Parathyroid adenoma (tissue), 2 donors: ENCODE measurements around the gene RBM14.
"Not testable (repeated sequence)": the region's sequence is repeated elsewhere in the genome, so short reads cannot be mapped to it uniquely, and the experiment has no call there.

Source experiments
- H2AFZ ChIP-seq: fragments of 300-600 bp; sonication (generic); one replicate; pipeline ENCODE4 v1.7.0; 2017; ENCODE audit warnings: antibody characterized with exemption, mild to moderate bottlenecking
- H3K27ac ChIP-seq: fragments of 300-600 bp; sonication (generic); one replicate; pipeline ENCODE4 v1.7.0; 2017
- H3K27me3 ChIP-seq: fragments of 300-600 bp; sonication (generic); one replicate; pipeline ENCODE4 v1.7.0; 2017; ENCODE audit warnings: low read length; ENCODE audit not compliant: control insufficient read depth, insufficient read depth
- H3K36me3 ChIP-seq: fragments of 300-600 bp; sonication (generic); one replicate; pipeline ENCODE4 v1.7.0; 2017; ENCODE audit warnings: low read length; ENCODE audit not compliant: control insufficient read depth, insufficient read depth
- H3K4me1 ChIP-seq: fragments of 300-600 bp; sonication (generic); one replicate; pipeline ENCODE4 v1.7.0; 2017; ENCODE audit warnings: control low read depth
- H3K4me2 ChIP-seq: fragments of 300-600 bp; sonication (generic); one replicate; pipeline ENCODE4 v1.7.0; 2017; ENCODE audit warnings: low read length
- H3K4me3 ChIP-seq: fragments of 300-600 bp; sonication (generic); one replicate; pipeline ENCODE4 v1.7.0; 2017; ENCODE audit warnings: low read depth, low read length
- H3K79me2 ChIP-seq: fragments of 300-600 bp; sonication (generic); one replicate; pipeline ENCODE4 v1.7.0; 2017; ENCODE audit warnings: control low read depth
- H3K9ac ChIP-seq: fragments of 300-600 bp; sonication (generic); one replicate; pipeline ENCODE4 v1.7.0; 2017; ENCODE audit warnings: mild to moderate bottlenecking
- H3K9me3 ChIP-seq: fragments of 300-600 bp; sonication (generic); one replicate; pipeline ENCODE4 v1.7.0; 2017; ENCODE audit warnings: low read length; ENCODE audit not compliant: control insufficient read depth
- TF ChIP-seq, protein P1 (sequence below): fragments of 300-600 bp; sonication (generic); IDR thresholded peaks from one replicate; pipeline ENCODE4 v1.7.0; 2017; ENCODE audit warnings: antibody characterized with exemption, mild to moderate bottlenecking
- donor health status: primary hyperparathyroidism.

Gene RBM14

DNA sequence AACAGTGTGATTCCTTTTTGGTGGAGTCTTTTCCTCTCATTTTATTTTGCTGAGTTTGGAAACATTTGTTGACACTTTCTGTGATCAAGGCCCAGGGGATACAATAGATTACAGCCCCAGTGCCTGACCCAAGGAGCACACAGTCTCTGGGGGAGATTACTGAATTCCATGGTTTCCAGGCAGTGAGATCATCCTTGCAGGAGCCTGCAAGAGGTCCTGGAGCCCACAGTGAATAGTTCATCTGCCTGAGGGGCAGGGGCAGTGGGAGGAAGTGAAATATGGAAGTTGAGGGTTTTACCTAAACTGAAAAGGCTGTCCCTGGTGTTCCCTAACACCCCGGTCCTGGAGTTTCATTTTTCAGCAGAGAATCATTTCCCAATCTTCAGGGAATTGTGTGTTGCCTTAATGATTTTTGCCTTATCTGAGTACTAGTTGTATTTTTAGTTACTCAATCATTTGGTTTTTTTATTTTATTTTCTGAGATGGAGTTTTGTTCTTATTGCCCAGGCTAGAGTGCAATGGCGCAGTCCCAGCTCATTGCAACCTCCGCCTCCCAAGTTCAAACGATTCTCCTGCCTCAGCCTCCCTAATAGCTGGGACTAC, 15.7 kb upstream of the RBM14 start:
- H3K9me3 ChIP-seq, result no peaks in the 10 kb centered on the region
- TF ChIP-seq, protein P1, sequence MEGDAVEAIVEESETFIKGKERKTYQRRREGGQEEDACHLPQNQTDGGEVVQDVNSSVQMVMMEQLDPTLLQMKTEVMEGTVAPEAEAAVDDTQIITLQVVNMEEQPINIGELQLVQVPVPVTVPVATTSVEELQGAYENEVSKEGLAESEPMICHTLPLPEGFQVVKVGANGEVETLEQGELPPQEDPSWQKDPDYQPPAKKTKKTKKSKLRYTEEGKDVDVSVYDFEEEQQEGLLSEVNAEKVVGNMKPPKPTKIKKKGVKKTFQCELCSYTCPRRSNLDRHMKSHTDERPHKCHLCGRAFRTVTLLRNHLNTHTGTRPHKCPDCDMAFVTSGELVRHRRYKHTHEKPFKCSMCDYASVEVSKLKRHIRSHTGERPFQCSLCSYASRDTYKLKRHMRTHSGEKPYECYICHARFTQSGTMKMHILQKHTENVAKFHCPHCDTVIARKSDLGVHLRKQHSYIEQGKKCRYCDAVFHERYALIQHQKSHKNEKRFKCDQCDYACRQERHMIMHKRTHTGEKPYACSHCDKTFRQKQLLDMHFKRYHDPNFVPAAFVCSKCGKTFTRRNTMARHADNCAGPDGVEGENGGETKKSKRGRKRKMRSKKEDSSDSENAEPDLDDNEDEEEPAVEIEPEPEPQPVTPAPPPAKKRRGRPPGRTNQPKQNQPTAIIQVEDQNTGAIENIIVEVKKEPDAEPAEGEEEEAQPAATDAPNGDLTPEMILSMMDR, result no peak
- no peak overlapping the region for H3K27ac ChIP-seq
- no peak overlapping the region for H3K4me3 ChIP-seq
- H3K4me2 ChIP-seq, result no peak overlapping the region
- no peaks in the 10 kb centered on the region for H3K79me2 ChIP-seq
- no peaks in the 10 kb centered on the region for H3K4me1 ChIP-seq
- H3K9ac ChIP-seq, result no peak overlapping the region
- no peaks in the 10 kb centered on the region for H3K27me3 ChIP-seq
- H2AFZ ChIP-seq, result no peak overlapping the region
- H3K36me3 ChIP-seq, result no peaks in the 10 kb centered on the region

DNA sequence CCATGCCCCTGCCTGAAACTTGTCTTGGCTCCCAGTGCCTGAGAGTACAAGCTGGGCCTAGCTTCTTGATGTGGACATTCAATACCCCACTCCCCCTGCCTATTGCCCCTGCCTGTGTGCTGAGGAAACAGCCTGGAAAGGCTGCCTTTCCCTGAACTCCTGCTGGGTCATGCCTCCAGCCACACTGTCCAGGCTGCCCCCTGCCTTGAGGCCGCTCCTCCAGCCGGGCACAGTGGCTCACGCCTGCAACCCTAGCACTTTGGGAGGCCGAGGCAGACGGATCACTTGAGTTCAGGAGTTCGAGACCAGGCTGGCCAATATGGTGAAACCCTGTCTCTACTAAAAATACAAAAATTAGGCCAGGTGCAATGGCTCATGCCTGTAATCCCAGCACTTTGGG, 13.4 kb upstream of the RBM14 start:
- H3K79me2 ChIP-seq, result no peaks in the 10 kb centered on the region
- no peaks in the 10 kb centered on the region for H3K4me1 ChIP-seq
- H3K4me3 ChIP-seq, result no peak overlapping the region
- H3K27ac ChIP-seq, result no peak overlapping the region
- H3K9ac ChIP-seq, result no peak overlapping the region
- no peak overlapping the region for H3K4me2 ChIP-seq
- TF ChIP-seq, protein P1, result no peak
- H2AFZ ChIP-seq, result no peak overlapping the region
- no peaks in the 10 kb centered on the region for H3K36me3 ChIP-seq
- no peaks in the 10 kb centered on the region for H3K9me3 ChIP-seq
- H3K27me3 ChIP-seq, result no peaks in the 10 kb centered on the region

DNA sequence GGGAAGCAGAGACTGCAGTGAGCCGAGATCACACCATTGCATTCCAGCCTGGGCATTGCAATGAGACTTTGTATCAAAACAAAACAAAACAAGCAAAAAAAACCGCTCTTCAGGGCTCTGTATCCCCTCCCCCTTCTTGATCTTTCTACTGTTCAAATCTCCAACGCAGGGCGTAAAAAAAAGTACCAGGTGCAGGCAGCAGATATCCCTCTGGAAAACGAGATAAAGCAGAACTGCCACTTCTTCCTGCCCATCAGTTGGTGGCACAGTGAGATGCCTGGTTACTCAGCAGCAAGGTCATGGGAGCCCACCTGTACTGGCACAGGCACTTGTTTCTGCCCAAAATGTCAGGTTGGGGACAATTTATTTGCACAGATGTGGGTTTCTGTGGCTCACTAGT, 12.3 kb upstream of the RBM14 start:
- Histone ChIP-seq H3K36me3 (no peaks in the 10 kb centered on the region), H3K27me3 (no peaks in the 10 kb centered on the region), H3K9me3 (no peaks in the 10 kb centered on the region), H3K27ac (no peak overlapping the region), H3K4me1 (no peaks in the 10 kb centered on the region), H3K4me3 (no peak overlapping the region), H3K9ac (no peak overlapping the region), H2AFZ (no peak overlapping the region), H3K4me2 (no peak overlapping the region), H3K79me2 (no peaks in the 10 kb centered on the region)
- TF ChIP-seq, protein P1, result no peak

DNA sequence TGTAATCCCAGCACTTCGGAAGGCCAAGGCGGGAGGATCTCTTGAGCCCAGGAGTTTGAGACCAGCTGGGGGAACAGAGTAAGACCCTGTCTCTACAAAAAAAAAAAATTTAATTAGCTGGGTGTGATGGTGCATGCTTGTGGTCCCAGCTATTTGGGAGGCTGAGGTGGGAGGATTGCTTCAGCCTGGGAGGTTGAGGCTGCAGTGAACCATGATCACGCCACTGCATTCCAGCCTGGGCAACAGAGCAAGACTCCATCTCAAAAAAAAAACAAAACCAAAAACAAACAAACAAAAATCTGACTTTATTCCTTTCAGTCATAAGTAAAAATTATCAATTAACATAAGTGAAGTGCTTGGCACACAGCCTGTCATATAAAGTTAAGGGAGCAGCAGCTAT, 9.8 kb upstream of the RBM14 start:
- not testable (repeated sequence) for H3K9ac ChIP-seq, H3K9me3 ChIP-seq, H3K27ac ChIP-seq, H3K4me2 ChIP-seq, H3K36me3 ChIP-seq, H3K27me3 ChIP-seq, H3K4me1 ChIP-seq, H2AFZ ChIP-seq, H3K79me2 ChIP-seq, H3K4me3 ChIP-seq

DNA sequence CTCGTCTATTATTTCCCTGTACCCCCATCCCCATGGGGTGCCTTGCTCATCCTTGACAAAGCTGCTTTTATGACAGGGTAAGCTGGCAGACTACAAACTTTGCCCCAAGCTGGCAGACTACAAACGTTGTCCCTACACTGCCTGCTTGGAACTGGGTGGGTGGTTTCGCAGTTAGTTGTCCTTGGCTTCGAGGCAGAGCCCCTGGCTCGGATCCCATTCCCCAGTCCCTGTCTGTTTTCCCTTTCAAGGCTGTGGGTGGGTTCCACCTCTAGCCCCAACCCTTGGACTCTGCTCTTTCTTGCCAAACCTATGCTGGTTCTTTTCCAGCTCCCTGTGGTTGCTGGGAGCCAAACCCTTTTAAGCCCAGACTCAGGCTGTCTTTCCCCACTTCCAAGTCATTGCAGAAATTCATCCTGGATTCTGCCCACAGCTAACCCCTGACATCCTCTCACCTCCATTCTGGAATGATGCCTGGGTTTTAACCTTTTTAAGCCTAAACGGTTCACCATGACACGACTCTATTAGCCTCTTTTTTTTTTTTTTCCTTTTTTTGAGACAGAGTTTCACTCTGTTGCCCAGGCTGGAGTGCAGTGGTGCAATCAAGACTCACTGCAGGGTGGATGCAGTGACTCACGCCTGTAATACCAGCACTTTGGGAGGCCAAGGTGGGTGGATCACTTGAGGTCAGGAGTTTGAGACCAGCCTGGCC, 9.2 kb upstream of the RBM14 start:
- H3K9ac ChIP-seq, result no peak overlapping the region

More for the DNA sequence above, 9.2 kb upstream of the RBM14 start:
- Histone ChIP-seq H3K27me3 (no peaks in the 10 kb centered on the region), H3K4me2 (no peak overlapping the region), H3K79me2 (no peaks in the 10 kb centered on the region), H3K36me3 (no peaks in the 10 kb centered on the region), H3K4me3 (no peak overlapping the region), H2AFZ (no peak overlapping the region), H3K4me1 (no peaks in the 10 kb centered on the region), H3K9me3 (no peaks in the 10 kb centered on the region), H3K27ac (no peak overlapping the region)
- TF ChIP-seq, protein P1, result no peak
